Mammary epithelial cell (primary cell): ENCODE data around the gene ARMH2.

Experiments used
- EZH2 ChIP-seq: IDR thresholded peaks from 2 replicates; pipeline ENCODE4 v1.6.1; 2012; ENCODE audit warnings: low read length, inconsistent platforms, borderline replicate concordance
- TF ChIP-seq, protein P1 (sequence below), 2 donors: IDR thresholded peaks in 1 of 2; conservative IDR thresholded peaks in 1 of 2; 2 replicates each; pipeline ENCODE4 v1.5.1; 2011 to 2012; ENCODE audit warnings: inconsistent platforms in 2 of 2, low read length in 2 of 2, mild to moderate bottlenecking in 2 of 2, control low read depth in 1 of 2, low read depth in 1 of 2; ENCODE audit not compliant: insufficient read depth in 1 of 2; ENCODE audit errors: extremely low read depth in 1 of 2

DNA sequence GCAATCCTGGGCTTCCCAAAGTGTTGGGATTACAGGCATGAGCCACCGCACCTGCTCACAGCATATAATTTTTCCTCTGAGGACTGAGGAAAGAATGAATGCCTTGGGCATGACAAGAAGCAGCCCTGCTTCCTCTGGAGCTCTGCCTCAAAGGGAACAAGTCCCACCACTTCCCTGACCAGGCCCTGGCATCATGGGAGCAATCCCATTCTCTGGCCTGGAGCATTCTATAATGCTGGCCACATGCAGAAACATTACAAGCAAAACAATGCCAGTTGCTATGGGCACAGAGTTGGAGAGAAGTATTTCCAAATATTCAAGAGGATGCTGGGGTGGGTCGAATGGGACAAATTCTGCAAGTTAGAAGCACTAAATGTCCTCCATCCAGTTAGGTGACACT is 41.5 kb upstream of the ARMH2 start:
- TF ChIP-seq, protein P1, sequence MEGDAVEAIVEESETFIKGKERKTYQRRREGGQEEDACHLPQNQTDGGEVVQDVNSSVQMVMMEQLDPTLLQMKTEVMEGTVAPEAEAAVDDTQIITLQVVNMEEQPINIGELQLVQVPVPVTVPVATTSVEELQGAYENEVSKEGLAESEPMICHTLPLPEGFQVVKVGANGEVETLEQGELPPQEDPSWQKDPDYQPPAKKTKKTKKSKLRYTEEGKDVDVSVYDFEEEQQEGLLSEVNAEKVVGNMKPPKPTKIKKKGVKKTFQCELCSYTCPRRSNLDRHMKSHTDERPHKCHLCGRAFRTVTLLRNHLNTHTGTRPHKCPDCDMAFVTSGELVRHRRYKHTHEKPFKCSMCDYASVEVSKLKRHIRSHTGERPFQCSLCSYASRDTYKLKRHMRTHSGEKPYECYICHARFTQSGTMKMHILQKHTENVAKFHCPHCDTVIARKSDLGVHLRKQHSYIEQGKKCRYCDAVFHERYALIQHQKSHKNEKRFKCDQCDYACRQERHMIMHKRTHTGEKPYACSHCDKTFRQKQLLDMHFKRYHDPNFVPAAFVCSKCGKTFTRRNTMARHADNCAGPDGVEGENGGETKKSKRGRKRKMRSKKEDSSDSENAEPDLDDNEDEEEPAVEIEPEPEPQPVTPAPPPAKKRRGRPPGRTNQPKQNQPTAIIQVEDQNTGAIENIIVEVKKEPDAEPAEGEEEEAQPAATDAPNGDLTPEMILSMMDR (conservative IDR thresholded peaks at IDR 0.05 in 1 of 2, IDR thresholded peaks at IDR 0.05 in 1 of 2; ENCODE audit: extremely low read depth in 1 of 2, insufficient read depth in 1 of 2, low read depth in 1 of 2, low read length in 2 of 2): no peak
- no peak for TF ChIP-seq EZH2
